GM20431 (cell line): ENCODE data around the gene KATNAL2.
"Not testable (repeated sequence)": the region's sequence is repeated elsewhere in the genome, so short reads cannot be mapped to it uniquely, and the experiment has no call there.

Experiments
- in situ Hi-C: fragments of 300-500 bp; cut with MseI, MboI; formaldehyde crosslinking; loops from one replicate; pipeline ENCODE4 v1.15.0; 2020; ENCODE audit warnings: low sequenced_read_pairs; ENCODE audit not compliant: unreplicated experiment

KATNAL2 gene

GRCh38 chr18:47029684-47030353 lies 112.4 kb downstream of the KATNAL2 start:
- in situ Hi-C loops = not testable (repeated sequence)

- in situ Hi-C loops = not testable (repeated sequence)
Measured at GRCh38 chr18:47030887-47031286, 113.5 kb downstream of the KATNAL2 start.

DNA sequence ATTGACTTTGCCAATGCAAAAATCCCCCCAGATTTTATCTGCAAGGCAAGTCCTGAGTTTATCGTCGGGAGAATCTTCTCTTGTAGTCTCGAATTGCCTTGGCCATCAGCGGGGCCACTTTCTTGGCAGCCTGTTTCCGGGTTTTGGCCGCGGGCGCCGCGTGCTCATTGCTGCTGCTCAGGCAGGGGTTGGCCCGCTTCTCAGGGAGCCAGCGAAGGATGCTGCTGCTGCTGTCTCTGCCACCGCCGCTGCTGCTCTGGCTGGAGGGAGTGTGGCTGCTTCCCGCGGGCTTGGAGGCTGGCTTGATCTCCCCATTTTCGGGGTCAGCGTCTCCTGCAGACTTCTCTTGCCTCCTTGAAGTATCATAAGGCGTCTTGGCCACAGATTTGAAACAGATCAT lies 115.5 kb downstream of the KATNAL2 start:
- in situ Hi-C loops = no loop called here

DNA sequence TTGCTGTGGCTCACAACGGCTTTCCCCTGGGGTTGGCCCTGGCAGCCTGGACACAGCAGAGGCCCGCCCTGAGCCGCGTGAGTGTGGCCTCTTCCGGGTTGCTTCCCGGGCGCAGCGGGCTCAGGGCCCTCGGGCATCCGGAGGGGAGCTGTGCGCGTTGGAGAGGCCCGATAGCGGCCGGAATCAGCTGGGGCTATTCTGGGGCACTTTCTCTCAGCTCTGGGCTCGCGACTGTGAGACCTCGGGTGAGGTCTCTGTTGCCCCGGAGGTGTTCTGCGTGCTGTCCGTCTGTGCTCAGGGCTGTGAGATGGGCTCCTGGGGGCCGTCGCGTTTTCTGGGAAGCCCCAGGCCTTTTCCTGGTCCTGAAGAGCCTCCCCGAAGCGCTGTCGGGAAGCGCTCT lies 117.2 kb downstream of the KATNAL2 start:
- in situ Hi-C loops = not testable (repeated sequence)

DNA sequence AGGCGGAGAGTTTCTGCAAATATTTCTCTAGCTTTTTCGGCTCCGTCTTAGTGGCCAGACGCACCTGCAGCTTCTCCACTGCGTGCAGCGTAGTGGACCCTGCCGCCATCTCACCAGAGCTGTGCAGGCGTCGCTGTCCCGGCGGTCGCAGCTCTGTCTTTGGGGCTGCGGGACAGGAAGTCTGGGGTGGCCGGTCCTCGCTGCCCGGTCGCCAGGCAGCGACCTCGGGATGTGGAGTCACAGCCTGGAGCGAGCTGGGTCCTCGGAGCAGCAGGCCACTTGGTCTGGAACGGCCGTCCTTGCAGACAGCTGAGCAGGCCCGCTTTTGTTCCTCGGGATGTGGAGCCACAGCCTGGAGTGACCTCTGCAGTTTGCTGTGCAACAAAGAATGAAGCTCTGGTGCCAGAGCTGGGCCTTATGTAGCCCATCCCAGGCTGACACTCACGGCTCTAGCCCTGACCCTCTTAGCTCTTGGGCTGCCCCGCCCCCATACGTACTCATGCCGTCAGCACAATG lies 117.8 kb downstream of the KATNAL2 start, which contains the start of gene ELOA2:
Gene ELOA2, minus strand, starts transcription at position 466 of the 516 bp plus-strand sequence. Its CDS starts 357 bp downstream, at position 109.
- in situ Hi-C loops = no loop called here

- in situ Hi-C loops = no loop called here
Measured at GRCh38 chr18:47036298-47036874, 119.0 kb downstream of the KATNAL2 start.

DNA sequence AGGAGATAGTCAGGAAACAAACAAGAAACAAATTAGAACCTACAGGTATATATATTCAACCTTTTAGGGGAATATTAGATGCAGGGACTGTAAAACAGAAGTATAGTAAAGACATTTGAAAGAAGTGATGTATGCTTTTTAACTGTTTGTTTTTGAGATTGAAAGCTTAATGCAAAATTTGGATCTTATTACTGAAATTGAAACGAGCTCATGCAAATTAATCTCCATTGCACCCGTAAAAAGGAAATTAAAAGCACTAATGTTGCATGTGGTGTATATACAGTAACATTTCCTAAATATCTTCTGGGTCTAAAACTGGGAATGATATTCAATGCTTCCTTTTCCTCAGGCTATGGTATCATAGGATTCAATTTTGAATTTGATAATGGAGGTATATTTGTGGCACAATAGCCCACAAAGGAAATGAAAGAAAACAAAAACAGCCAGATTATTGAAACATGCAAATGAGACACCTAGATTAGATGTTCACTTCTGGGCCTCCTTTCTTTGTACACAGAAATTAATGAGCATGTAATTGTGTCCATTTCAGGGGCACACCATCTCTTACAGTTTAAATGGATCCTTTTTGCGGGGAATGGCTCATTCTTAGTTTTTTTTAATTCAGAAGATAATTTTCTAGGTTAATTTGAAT lies 119.7 kb downstream of the KATNAL2 start:
- in situ Hi-C loops = no loop called here

GRCh38 chr18:47040982-47041381 lies 123.6 kb downstream of the KATNAL2 start:
- in situ Hi-C loops = no loop called here

DNA sequence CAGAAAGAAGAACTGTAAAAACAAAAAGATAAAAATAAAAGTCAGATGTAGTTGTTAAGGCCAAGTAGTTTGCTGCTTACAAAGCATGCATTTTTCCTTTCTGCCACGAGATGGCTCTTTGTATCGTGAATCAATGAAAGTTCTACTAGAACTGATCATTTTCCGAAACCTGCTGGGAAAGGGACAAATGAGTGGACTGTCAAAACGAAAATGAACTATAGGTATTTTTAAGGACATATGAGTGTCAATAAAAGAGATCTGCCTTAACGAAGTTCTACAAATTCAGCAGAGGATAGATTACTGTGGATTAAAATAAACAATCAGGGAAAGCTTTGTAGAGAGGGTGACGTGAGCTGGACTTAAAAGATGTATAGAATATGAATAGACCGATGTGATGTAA lies 133.1 kb downstream of the KATNAL2 start:
- in situ Hi-C loops = no loop called here

DNA sequence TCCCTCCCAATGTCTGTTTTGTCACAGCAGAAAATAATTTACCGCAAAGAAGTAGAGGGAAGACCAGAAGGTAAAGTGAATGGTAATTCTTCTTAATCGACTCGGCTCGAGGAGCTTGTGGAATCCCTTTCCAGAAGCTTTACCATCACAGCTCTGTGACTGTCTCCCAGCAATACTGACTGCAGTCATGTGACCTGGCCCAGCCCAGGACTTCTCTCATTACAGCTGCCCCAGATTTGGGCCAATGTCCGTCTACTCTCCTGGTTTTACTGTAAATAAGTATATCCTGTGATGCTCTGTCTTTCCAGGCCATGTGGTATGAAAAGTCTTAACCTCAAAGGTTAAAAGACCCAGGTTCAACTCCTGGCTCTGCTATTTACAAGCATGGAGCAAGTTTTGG lies 137.0 kb downstream of the KATNAL2 start:
- in situ Hi-C loops = no loop called here

DNA sequence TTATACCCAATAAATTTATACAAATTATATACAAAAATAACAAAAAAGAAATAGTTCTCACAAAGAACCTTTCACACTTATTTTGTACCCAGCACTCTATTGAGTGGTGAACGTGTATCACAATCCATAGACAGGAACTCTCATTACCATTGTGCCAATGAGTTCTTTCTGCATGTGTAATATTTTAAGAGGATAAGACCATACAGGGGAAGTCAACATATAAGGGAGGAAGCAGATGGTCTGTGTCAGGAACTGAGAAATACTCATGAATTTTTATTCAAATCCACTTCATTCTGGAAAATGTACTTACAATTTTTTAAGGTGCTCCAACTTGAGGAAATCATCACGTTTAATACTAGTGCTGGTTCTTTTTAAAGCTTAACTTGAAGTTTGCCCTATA lies 145.1 kb downstream of the KATNAL2 start:
- in situ Hi-C loops = no loop called here

DNA sequence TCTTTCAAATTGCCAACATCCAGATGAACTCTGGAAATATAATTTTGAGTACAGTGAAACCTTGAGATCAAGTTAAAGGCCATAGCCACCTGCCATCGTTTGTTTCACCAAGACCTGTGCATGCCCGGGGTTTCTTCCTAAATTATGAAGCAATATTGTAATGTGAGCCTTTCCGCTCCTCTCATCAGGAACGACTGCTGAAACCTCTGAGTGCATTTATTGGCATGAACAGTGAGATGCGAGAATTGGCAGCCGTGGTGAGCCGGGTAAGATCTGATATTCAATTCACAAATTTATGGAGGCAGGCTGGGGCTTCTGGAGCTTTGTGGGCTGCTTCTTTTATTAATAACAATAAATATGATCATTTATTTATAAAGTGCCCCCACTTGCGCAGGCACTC lies 145.7 kb downstream of the KATNAL2 start:
- in situ Hi-C loops = no loop called here

DNA sequence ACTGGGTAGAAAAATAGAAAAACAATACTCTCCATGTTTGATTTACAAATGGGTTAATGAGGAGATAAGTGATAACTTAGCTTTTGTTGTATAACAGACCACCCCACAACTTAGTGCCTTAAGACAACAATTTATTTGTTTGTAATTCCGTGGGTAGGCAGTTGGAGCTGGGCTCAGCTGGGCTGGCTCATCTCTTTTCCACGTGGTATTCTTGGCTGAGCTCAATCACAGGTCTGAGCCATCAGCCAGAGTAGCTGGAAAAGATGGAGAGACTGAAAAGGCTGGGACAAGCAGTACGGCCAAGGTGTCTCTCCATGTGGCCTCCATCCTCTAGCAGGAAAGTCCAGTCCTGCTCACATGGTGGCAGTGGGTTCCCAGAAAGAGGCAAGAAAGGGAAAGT lies 150.2 kb downstream of the KATNAL2 start:
- in situ Hi-C loops = no loop called here

- in situ Hi-C loops = no loop called here
Measured at GRCh38 chr18:47075098-47075883, 157.9 kb downstream of the KATNAL2 start.

GRCh38 chr18:47077111-47077510 lies 159.7 kb downstream of the KATNAL2 start:
- in situ Hi-C loops = no loop called here

- in situ Hi-C loops = no loop called here
Measured at GRCh38 chr18:47080872-47081271, 163.5 kb downstream of the KATNAL2 start.

- in situ Hi-C loops = no loop called here
Measured at GRCh38 chr18:47081578-47081977, 164.2 kb downstream of the KATNAL2 start.

DNA sequence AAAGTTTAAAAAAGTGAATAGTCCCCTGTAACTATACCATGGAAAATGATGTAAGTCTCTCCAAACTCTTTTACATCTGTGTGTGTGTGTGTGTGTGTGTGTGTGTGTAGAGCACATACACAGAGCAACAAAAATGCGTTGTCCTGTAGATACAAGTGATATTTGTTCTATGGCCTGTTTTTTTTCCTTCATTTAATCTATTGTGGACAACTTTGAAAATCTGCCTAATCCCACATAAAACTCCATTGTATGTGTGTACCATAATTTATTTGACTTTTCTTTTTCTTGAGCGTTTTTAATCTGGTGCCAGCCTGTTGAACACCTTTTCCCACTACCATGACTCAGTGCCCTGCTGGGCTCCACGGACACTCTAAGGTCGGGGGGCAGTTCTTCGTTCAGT lies 170.3 kb downstream of the KATNAL2 start:
- in situ Hi-C loops = no loop called here

DNA sequence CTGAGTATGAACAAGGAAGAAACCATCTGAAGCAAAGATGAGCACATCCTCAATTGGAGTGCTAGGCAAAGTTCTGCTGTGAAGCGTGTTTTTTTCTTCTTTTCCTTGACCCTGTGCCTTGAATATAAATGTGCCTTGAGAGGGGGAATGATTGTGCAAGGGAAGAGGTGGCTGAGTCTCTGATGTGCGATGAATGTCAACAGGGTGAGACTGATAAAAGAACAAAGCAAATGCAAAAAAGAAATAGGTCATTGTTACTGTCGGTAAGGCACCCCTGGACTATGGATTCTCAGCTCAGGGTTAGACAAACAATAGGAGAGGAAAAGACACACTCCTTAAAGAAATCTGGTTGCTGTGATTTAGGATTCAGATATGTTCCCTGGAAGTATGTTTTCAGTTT lies 178.4 kb downstream of the KATNAL2 start:
- in situ Hi-C loops = no loop called here

- in situ Hi-C loops = loop anchor here (10.0 kb wide), 1 partner anchor 104 kb away; no protein-coding TSS in a partner anchor
Measured at GRCh38 chr18:47100212-47100831, 182.9 kb downstream of the KATNAL2 start.
